Activated CD4-positive, alpha-beta T cell treated with anti-CD3 and anti-CD28 coated beads, Interleukin-2, amount 50 U/mL, for 24 hours (primary cell): Measurements from ENCODE around the gene OR4C16.

Experiments
- DNase-seq, 2 donors: peaks; one replicate each; pipeline ENCODE4 v3.0.0-alpha.2; 2020; ENCODE audit warnings: low read depth in 1 of 2, low spot score in 1 of 2

Gene OR4C16, protein sequence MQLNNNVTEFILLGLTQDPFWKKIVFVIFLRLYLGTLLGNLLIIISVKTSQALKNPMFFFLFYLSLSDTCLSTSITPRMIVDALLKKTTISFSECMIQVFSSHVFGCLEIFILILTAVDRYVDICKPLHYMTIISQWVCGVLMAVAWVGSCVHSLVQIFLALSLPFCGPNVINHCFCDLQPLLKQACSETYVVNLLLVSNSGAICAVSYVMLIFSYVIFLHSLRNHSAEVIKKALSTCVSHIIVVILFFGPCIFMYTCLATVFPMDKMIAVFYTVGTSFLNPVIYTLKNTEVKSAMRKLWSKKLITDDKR

DNA sequence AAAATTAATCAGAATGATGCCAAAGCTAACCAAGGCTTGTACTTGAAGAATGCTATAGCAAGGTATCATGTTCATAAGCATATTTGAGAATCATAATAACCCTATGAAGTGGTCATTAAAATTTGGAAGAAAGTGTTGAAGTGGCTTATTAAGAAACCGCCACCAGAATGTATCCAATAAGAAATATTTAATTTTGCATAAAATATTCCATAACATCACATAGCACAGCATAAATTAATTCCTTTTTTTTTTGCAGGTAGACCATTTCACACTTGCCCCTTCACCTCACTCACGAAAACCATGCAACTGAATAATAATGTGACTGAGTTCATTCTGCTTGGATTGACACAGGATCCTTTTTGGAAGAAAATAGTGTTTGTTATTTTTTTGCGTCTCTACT lies at the start of gene OR4C16:
TSS of gene OR4C16 (plus strand) at position 301 of the 400 bp plus-strand sequence. CDS start at position 301, 0 bp downstream.
- DNase-seq = no peak

DNA sequence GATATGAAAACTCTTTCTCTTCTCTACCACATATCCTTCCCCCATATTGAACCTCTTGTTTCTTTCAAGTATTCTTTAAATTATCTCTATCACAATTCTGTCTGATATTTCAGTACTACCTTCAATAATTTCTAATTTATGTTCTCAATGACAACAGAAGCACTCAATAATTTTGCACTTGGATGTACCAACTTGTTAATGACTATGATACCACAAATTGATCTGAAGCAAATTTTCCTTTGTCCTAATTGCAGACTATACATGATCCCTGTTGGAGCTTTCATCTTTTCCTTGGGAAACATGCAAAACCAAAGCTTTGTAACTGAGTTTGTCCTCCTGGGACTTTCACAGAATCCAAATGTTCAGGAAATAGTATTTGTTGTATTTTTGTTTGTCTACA lies 17.8 kb upstream of the OR4C16 start, which contains the start of gene OR4C15:
TSS of gene OR4C15 (plus strand) at position 301 of the 400 bp plus-strand sequence. CDS start at position 301, 0 bp downstream.
- no peak for DNase-seq

DNA sequence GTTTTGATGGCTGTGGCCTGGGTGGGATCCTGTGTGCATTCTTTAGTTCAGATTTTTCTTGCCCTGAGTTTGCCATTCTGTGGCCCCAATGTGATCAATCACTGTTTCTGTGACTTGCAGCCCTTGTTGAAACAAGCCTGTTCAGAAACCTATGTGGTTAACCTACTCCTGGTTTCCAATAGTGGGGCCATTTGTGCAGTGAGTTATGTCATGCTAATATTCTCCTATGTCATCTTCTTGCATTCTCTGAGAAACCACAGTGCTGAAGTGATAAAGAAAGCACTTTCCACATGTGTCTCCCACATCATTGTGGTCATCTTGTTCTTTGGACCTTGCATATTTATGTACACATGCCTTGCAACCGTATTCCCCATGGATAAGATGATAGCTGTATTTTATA lies 620 bp downstream of the OR4C16 start:
- no peak for DNase-seq

DNA sequence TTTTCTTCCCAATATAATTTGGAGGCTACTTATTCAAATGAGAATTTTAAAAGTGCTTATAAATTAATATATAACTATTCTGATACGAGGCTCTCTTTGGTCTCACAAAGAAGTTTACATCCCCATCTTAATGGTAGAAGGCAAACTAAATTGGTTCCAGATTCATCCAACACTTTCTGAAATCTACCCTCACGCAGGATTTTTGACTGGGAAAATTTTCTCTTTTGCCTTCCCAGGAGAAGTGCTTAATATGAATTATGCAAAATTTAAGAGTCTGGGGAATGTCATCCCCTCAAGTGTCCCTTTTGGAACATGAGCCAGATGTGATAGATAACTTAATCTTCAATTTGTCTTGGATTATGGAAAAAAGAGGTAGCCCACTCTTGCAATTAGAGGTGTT lies 35.6 kb downstream of the OR4C16 start, which contains the start of gene OR4C11:
TSS of gene OR4C11 (minus strand) at position 101 of the 400 bp plus-strand sequence. CDS start 3,272 bp downstream, outside the sequence.
- DNase-seq = no peak
